Tibial artery (tissue), 4 donors: ENCODE results near the gene LRRC8B.

Experiments used
- DNase-seq, 2 donors: peaks; one replicate each; pipeline ENCODE4 v3.0.0-alpha.2; 2019
- H3K27ac ChIP-seq, 2 donors: fragments of 200-600 bp; sonication (generic) in 1 of 2; 1 replicate in 1 of 2; 2 replicates in 1 of 2; pipeline ENCODE4 v1.5.1; 2018 to 2019; ENCODE audit warnings: mild to moderate bottlenecking in 1 of 2
- H3K27me3 ChIP-seq, 2 donors: fragments of 200-600 bp; sonication (generic) in 1 of 2; one replicate each; pipeline versions ENCODE4 v1.5.1 to v1.6.0; 2016 to 2019
- H3K36me3 ChIP-seq, 3 donors: fragments of 200-600 bp; sonication (generic) in 2 of 3; one replicate each; pipeline ENCODE4 v1.5.1; 2016 to 2019; ENCODE audit warnings: mild to moderate bottlenecking in 2 of 3
- H3K4me1 ChIP-seq, 4 donors: fragments of 200-600 bp; sonication (generic) in 2 of 4; 1 replicate in 3 of 4; 2 replicates in 1 of 4; pipeline ENCODE4 v1.5.1; 2016 to 2019
- H3K4me3 ChIP-seq, 2 donors: fragments of 200-600 bp; sonication (generic) in 1 of 2; 1 replicate in 1 of 2; 2 replicates in 1 of 2; pipeline ENCODE4 v1.5.1; 2018 to 2019; ENCODE audit warnings: mild to moderate bottlenecking in 2 of 2
- H3K9me3 ChIP-seq, 3 donors: fragments of 200-600 bp; sonication (generic) in 1 of 3; one replicate each; pipeline ENCODE4 v1.5.1; 2016 to 2019
- intact Hi-C: fragments of 100-400 bp; cut with DNase I; formaldehyde crosslinking; loops from one replicate; pipeline ENCODE4 v1.15.0; 2023; ENCODE audit warnings: low total_unique reads
- TF ChIP-seq, protein P1 (sequence below), 2 experiments: fragments of 200-600 bp in 1 of 2; fragments of 450-650 bp in 1 of 2; IDR thresholded peaks; one replicate each; pipeline ENCODE4 v1.5.1; 2017 to 2019; ENCODE audit warnings: antibody characterized with exemption in 2 of 2, mild to moderate bottlenecking in 1 of 2, moderate library complexity in 1 of 2

The LRRC8B gene

GRCh38 chr1:89596698-89597097 is 72.1 kb downstream of the LRRC8B start:
- Histone ChIP-seq H3K9me3 (no peaks in the 10 kb centered on the region), H3K27ac (no peak overlapping the region), H3K36me3 (no peaks in the 10 kb centered on the region), H3K4me3 (no peak overlapping the region), H3K27me3 (no peaks in the 10 kb centered on the region), H3K4me1 (no peaks in the 10 kb centered on the region)
- intact Hi-C loops = loop anchor here (5.0 kb wide), 1 partner anchor 114 kb away; no protein-coding TSS in a partner anchor
- no peak for DNase-seq
- TF ChIP-seq, protein P1, sequence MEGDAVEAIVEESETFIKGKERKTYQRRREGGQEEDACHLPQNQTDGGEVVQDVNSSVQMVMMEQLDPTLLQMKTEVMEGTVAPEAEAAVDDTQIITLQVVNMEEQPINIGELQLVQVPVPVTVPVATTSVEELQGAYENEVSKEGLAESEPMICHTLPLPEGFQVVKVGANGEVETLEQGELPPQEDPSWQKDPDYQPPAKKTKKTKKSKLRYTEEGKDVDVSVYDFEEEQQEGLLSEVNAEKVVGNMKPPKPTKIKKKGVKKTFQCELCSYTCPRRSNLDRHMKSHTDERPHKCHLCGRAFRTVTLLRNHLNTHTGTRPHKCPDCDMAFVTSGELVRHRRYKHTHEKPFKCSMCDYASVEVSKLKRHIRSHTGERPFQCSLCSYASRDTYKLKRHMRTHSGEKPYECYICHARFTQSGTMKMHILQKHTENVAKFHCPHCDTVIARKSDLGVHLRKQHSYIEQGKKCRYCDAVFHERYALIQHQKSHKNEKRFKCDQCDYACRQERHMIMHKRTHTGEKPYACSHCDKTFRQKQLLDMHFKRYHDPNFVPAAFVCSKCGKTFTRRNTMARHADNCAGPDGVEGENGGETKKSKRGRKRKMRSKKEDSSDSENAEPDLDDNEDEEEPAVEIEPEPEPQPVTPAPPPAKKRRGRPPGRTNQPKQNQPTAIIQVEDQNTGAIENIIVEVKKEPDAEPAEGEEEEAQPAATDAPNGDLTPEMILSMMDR (IDR thresholded peaks at IDR 0.05) = no peak

DNA sequence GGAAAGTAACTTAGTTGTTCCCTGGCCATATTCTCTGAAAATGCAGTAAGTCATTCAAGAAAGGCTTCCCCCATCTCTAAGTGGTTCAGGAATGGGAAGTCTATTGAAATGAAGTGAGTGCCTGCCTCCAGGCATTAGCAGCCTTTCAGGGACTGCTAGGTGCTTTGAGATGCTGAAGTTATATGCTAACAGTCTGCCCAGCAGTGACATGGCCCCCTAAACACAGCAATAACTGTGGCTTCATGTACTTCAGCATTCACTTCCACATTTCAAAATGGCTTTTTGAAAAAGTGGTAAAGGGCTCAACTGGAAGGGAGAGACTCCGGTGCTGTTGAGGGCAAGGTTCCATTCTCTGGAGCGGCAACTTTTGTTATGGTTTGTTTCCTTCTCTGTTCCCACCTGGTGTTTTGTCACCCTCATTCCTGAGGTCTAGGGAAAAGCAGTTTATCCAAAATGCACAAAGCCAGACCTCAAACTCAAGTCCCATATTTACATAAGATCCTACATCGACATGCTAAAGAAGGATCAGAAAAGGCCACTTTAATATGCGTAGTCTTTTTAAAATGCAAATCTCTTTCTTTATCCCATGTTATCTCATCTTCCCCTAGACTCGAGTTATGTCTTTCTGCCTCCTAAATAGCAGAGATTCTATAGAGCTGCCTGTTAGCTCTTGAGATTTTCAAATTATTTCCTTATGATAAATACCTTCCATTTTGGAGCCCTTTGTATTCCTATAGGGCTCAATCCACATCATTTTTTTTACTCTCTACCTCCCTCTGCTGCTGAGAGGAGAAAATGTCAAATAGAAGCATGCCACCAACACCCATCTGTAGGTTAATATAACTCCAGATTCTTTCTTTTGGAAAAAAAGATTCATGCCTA is 74.1 kb downstream of the LRRC8B start:
- Histone ChIP-seq H3K4me3 (no peak overlapping the region), H3K4me1 (no peaks in the 10 kb centered on the region), H3K27me3 (no peaks in the 10 kb centered on the region), H3K9me3 (no peaks in the 10 kb centered on the region), H3K27ac (no peak overlapping the region), H3K36me3 (no peaks in the 10 kb centered on the region)
- TF ChIP-seq, protein P1 (IDR thresholded peaks at IDR 0.05) = peak; percentile 61 to 65
- intact Hi-C loops = loop anchor here (5.0 kb wide), 1 partner anchor 116 kb away; no protein-coding TSS in a partner anchor
- DNase-seq = no peak

GRCh38 chr1:89599332-89599630 is 74.7 kb downstream of the LRRC8B start:
- intact Hi-C loops = loop anchor here (5.0 kb wide), 1 partner anchor 117 kb away; no protein-coding TSS in a partner anchor
- H3K9me3 ChIP-seq = no peaks in the 10 kb centered on the region
- no peaks in the 10 kb centered on the region for H3K4me1 ChIP-seq
- no peak for DNase-seq
- no peaks in the 10 kb centered on the region for H3K27me3 ChIP-seq
- no peaks in the 10 kb centered on the region for H3K36me3 ChIP-seq
- no peak overlapping the region for H3K27ac ChIP-seq
- TF ChIP-seq, protein P1 (IDR thresholded peaks at IDR 0.05) = no peak
- H3K4me3 ChIP-seq = no peak overlapping the region

GRCh38 chr1:89600451-89601224 is 76.0 kb downstream of the LRRC8B start:
- no peak overlapping the region for H3K27ac ChIP-seq

DNA sequence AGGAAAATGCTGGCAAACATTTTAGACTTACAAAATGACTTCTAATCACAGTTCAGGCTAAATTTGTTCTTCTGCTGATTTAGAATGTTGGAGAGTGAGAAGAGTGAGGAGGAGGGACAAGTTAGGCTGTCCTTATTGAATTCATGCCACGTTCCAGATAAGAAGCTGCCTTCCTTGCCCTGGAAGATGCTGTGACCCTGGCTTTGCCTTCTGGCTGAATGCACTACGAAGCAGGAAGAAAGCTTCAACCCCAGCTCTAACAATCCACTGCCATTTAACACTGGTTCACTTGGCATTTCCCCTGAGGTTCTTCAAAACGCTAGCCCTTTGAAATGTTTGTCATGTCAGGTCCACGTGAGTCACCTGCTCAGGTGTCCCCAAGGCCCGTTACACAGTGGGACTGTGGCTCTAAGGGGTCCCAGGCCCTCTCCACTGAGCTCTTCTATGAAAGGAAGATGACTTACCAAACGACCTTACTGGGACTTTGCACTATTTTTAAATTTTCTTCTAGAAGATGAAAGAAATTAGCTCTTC is 78.3 kb downstream of the LRRC8B start:
- Histone ChIP-seq H3K27ac (no peak overlapping the region), H3K27me3 (no peaks in the 10 kb centered on the region), H3K4me1 (peaks cover 0 to 8% (median 3%) of the 10 kb centered on the region in 4 donors), H3K36me3 (no peaks in the 10 kb centered on the region), H3K9me3 (no peaks in the 10 kb centered on the region), H3K4me3 (no peak overlapping the region)
- intact Hi-C loops = loop anchor here (10.0 kb wide), 1 partner anchor 162 kb away; no protein-coding TSS in a partner anchor
- no peak for DNase-seq
- TF ChIP-seq, protein P1 (IDR thresholded peaks at IDR 0.05) = no peak

More at GRCh38 chr1:89600451-89601224, 76.0 kb downstream of the LRRC8B start:
- intact Hi-C loops = loop anchor here (10.0 kb wide), 1 partner anchor 164 kb away; no protein-coding TSS in a partner anchor
- H3K4me3 ChIP-seq = no peak overlapping the region
- H3K36me3 ChIP-seq = no peaks in the 10 kb centered on the region
- no peaks in the 10 kb centered on the region for H3K27me3 ChIP-seq
- TF ChIP-seq, protein P1 (IDR thresholded peaks at IDR 0.05) = no peak
- DNase-seq = no peak
- peaks cover 0 to 1% (median 0%) of the 10 kb centered on the region in 4 donors for H3K4me1 ChIP-seq
- no peaks in the 10 kb centered on the region for H3K9me3 ChIP-seq
